CD1c-positive myeloid dendritic cell (primary cell): ENCODE data around the gene COL4A4.
A peak's percentile ranks its signal among the peaks of the same experiment; 100 is the strongest.
"Not testable (repeated sequence)": the region's sequence is repeated elsewhere in the genome, so short reads cannot be mapped to it uniquely, and the experiment has no call there.

Experiments
- DNase-seq: peaks from one replicate; pipeline ENCODE4 v3.0.0-alpha.2; 2016; ENCODE audit errors: extremely low spot score

The COL4A4 gene

GRCh38 chr2:227115761-227116160 is 48.2 kb downstream of the COL4A4 start:
- no peak for DNase-seq

GRCh38 chr2:227106845-227107759 is 56.9 kb downstream of the COL4A4 start:
- DNase-seq = peak; percentile 50

- no peak for DNase-seq
Observed at GRCh38 chr2:227103583-227103982, 60.4 kb downstream of the COL4A4 start.

GRCh38 chr2:227099340-227099739 is 64.7 kb downstream of the COL4A4 start:
- DNase-seq = no peak

GRCh38 chr2:227098162-227098515 is 65.9 kb downstream of the COL4A4 start:
- DNase-seq = no peak

- DNase-seq = no peak
Observed at GRCh38 chr2:227097495-227098161, 66.4 kb downstream of the COL4A4 start.

GRCh38 chr2:227095346-227095745 is 68.7 kb downstream of the COL4A4 start:
- no peak for DNase-seq

GRCh38 chr2:227082286-227082685 is 81.7 kb downstream of the COL4A4 start:
- no peak for DNase-seq

- DNase-seq = no peak
Observed at GRCh38 chr2:227079726-227080125, 84.3 kb downstream of the COL4A4 start.

- DNase-seq = not testable (repeated sequence)
Observed at GRCh38 chr2:227065065-227065464, 98.9 kb downstream of the COL4A4 start.

- DNase-seq = no peak
Observed at GRCh38 chr2:227058888-227059399, 105.1 kb downstream of the COL4A4 start.

- no peak for DNase-seq
Observed at GRCh38 chr2:227057743-227058447, 106.1 kb downstream of the COL4A4 start.

- no peak for DNase-seq
Observed at GRCh38 chr2:227057060-227057459, 106.9 kb downstream of the COL4A4 start.

GRCh38 chr2:227054006-227054405 is 110.0 kb downstream of the COL4A4 start:
- DNase-seq = no peak

- no peak for DNase-seq
Observed at GRCh38 chr2:227052879-227053278, 111.1 kb downstream of the COL4A4 start.

- no peak for DNase-seq
Observed at GRCh38 chr2:227043981-227044380, 120.0 kb downstream of the COL4A4 start.

- DNase-seq = no peak
Observed at GRCh38 chr2:227038550-227039189, 125.3 kb downstream of the COL4A4 start.

- no peak for DNase-seq
Observed at GRCh38 chr2:227036527-227036926, 127.5 kb downstream of the COL4A4 start.

GRCh38 chr2:227035711-227036367 is 128.2 kb downstream of the COL4A4 start:
- no peak for DNase-seq

- DNase-seq = peak; percentile 17
Observed at GRCh38 chr2:227033471-227034148, 130.4 kb downstream of the COL4A4 start.

GRCh38 chr2:227031379-227031778 is 132.6 kb downstream of the COL4A4 start:
- no peak for DNase-seq
